Hematopoietic multipotent progenitor cell treated with erythropoietin and hydrocortisone succinate and interleukin-3 and kit ligand, for 17 days (in vitro differentiated cells): ENCODE data around the gene GLIS1.

Experiments
- DNase-seq: peaks from one replicate; pipeline ENCODE4 v3.0.0-alpha.2; 2015; ENCODE audit warnings: low spot score

The GLIS1 gene

DNA sequence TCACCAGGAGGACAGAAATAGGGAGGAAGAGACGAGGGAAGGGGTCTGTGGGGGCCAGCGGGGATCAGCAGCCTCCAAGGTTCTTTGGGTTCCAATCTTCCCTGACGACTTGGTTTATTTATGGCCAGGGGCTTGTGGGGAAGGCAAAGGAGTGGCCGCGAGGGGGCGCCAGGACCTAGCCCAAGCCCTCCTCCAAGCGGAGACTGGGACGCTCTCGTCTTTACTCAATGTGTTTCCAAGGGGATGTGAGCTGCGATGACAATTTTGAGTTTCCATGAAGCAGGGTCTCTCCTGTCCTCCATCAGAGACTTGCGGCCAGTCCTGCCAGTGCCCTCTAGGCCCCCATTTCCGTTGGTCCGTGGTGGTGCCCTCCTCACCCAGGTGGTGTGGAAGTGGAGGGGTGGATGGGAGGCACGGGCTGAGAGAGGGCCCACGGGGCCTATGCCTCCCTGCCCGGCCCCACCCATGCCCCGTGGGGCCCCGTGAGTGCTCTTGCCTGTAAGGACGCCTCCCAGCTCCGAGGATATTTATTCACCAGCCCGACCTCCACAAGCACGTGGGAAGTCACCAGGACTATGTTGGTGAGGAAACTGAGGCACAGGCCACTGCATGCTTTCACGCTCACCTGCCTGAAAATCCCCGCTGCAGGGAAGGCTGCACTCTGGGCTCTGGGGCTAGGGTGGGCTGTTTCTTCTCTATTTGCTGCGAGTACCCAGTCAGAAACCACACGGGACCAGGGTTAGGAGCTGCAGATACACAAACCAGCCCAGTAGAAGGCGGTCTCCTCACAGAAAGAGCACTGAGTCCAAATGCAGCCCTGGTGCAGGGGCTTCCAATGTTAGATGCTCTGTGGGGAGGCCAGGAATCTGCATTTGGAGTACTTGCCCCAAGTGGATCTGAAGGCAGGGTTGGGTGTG is 253.2 kb downstream of the GLIS1 start:
- DNase-seq, result peak; percentile 19

- no peak for DNase-seq
Measured at GRCh38 chr1:53484705-53485477, 254.1 kb downstream of the GLIS1 start.

- DNase-seq, result no peak
Measured at GRCh38 chr1:53483656-53484055, 255.3 kb downstream of the GLIS1 start.

DNA sequence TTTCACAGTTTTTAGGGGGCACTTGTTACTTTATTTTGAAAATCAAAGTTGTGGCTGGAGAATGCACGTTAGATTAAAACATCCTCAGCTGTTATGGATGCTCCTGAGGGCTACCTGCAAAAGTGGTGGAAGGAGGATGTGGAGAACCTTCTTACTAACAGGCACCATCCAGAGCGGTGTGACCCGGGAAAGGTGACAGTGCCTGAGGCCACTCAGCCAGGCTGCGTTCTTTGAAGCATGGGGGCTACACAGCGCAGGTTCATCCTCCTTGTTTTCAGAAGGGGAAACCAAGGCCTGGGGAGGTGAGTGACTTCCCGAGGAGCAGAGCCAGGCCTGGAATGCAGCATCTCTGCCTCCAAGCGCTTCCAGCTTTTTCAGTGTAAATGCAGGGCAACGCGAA is 255.8 kb downstream of the GLIS1 start:
- DNase-seq, result no peak

DNA sequence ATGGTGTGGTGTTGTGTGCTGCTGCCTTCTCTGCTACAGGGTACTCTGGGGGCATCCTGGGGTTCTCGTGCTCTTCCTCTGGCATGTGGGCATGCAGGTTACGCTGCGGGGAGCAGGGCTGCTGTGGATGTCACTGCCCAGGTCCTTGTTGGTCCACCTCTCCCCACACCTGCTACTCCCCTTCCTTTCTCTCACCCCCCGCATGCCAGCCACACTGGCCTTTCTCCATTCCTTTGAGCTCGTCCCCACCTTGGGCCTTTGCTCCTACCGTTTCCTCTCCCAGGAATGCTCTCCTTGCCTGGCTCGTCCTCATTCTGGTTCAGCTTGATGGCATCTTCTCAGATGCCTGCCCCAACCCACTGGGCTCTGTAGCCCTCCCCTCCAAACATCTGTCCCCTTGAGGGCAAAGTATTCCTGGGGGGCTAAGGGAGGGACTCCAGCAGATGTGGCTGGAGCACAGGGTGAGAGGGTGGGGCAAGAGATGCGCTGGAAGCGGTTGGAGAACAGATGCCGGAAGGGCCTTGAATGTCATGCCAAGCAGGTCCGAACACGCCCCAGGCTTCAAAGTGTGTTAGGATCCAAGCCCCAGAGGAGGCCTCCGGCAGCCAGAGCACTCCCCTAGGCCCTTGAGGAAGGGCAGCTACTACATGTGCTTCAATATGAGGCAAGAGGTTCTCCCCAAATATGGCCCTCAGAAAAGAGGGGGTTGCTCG is 256.4 kb downstream of the GLIS1 start:
- DNase-seq, result no peak

- no peak for DNase-seq
Measured at GRCh38 chr1:53481456-53481855, 257.5 kb downstream of the GLIS1 start.

- no peak for DNase-seq
Measured at GRCh38 chr1:53480678-53481077, 258.3 kb downstream of the GLIS1 start.

DNA sequence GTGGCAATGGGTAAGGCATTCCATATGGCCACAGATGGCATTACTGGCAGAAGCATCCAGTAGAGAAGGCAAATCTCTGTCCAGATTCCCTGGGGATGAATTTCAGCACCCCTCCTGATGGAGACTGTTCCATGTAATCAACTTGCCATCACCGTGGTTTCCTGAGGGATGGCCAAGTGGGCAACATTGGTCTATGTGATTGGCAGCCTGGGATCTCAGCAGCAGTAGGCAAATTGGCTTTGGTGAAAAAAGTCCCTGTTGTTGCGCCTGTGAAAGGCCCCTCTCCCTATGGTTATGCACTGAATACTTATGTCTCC is 260.5 kb downstream of the GLIS1 start:
- DNase-seq, result no peak

DNA sequence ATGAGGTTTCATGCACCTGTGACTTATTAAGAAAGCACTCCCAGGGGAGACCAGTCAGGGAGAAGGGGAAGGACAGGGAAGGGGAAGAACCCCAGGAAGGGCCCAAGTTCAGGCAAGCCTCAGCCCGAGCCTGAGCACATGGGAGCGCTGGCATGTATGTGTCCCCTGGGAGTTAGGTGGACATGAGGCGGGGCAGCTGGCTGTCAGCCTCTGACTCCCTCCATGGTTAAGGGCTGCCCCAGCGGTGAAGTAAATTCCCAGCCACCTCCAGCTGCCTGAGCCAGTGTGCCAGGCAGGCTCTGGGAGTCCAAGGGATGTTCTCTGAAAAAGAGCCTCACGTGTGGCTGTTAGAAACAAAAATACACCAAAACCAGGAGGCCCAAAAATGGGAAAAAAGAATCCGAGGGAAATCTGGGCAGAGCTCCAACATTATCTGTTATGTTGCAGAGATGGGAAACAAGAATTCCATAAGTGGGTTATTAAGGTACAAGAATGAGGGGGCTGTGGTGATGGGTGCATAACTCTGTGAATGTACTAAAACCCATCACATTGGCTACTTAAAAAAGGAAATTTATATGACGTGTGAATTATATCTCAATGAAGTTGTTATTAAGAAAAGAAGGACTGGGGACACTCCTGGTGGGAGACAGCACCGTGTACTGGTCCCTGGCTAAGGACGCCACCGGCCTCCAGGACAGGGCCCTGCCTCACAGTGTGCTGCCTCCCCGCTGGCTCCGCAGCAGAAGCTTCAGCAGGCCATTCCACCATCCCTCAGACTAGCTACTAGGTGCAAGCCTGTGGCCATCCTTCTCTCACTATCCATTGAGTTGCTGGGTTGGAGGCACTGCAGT is 261.1 kb downstream of the GLIS1 start:
- DNase-seq, result no peak

- DNase-seq, result no peak
Measured at GRCh38 chr1:53476579-53476978, 262.4 kb downstream of the GLIS1 start.

DNA sequence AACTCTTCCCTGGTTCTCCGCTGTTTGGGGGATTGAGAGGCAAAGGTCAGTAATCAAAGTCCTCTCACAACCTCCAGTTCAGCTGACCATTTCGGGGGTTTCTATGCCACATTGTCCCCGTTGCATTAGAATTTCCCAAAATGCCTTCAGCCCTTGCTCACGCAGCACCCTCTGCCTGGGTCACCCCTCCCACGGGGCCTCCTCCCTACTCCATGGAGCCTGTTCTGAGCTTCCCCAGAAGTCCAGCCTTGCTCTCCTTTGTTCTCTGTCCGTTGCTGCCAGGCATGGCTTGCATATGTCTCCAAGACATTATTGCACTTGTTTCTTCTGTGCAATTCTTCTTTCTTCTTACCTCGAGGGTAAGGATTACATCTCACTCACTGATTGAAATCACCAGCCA is 263.3 kb downstream of the GLIS1 start:
- no peak for DNase-seq

GRCh38 chr1:53473463-53473862 is 265.5 kb downstream of the GLIS1 start:
- DNase-seq, result no peak

GRCh38 chr1:53471000-53471399 is 268.0 kb downstream of the GLIS1 start:
- no peak for DNase-seq

DNA sequence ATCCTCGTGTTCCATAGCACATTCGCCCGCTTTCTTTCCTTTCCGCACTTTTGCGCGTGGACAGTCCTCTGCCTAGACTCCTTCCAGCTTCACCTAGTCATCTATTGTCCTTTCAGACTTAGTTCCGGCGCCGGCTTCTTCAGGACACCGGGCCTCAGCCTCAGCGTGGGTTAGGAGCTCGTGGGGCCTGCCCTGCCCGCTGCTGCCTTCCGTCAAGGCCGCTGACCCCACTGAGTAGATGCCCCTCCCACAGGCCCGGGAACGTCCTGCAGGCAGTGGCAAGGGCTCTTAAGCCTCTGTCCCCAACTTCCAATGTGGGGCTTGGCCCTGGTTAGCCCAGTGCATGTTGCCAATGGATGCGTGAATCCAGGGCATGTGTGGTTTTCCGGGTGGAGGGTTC is 268.4 kb downstream of the GLIS1 start:
- DNase-seq, result no peak

DNA sequence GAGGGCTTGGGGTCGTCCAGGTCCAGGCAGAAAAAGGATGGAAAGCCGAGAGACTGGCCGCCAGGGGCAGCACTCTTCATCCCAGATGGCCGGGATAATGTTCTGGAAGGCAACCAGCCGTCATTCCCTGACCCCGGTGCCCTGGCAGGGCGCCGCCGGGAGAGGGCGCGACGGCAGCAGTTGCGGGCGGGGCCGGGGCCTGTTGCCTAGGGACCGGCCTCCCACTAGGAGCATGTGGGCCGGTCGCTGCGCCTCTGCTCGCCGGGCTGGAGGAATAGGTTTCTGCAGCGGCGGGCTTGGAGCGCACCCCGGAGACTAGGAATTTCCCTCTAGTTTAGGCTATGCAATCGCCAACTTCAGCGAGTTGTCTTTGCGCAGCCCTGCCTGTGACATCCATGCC is 268.8 kb downstream of the GLIS1 start:
- DNase-seq, result no peak

DNA sequence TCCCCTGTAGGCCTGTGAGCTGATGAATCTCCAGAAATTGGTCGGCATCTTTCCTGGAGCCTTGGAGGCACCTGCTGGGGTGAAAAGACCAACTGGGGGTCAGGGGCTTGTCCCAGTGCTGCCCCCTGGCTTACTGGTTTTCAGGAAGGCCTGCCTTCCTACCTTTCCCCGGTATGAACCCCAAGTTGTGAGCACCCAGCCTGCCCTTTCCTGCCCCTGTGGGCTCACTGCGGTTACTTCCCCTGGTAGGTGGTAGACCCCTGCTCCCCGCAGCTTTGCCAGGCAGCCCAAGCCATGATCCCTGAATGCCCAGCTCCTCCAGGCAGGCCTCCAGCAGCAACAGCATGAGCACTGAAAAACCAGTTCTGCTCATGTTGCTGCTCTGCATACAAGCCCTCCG is 269.6 kb downstream of the GLIS1 start:
- DNase-seq, result no peak

DNA sequence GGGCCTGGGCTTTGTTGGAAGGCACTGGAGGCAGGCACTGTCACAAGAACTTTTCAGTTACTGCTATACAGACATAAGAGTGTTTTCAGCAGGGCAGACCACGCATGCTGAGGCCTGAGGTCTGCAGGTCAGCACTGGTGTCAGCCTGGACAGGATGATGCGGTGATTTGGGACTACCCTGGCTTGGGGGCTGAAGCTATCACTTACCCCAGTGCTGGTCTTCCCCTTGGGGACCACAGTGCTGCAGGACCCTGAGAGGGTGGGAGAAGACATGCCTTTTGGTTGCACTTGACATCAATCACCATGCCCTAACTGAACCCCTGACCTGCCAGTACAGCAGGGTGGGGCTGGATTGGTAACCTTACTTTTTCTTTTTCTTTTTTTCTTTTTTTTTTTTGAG is 270.6 kb downstream of the GLIS1 start:
- DNase-seq, result no peak

- no peak for DNase-seq
Measured at GRCh38 chr1:53467391-53467790, 271.6 kb downstream of the GLIS1 start.

DNA sequence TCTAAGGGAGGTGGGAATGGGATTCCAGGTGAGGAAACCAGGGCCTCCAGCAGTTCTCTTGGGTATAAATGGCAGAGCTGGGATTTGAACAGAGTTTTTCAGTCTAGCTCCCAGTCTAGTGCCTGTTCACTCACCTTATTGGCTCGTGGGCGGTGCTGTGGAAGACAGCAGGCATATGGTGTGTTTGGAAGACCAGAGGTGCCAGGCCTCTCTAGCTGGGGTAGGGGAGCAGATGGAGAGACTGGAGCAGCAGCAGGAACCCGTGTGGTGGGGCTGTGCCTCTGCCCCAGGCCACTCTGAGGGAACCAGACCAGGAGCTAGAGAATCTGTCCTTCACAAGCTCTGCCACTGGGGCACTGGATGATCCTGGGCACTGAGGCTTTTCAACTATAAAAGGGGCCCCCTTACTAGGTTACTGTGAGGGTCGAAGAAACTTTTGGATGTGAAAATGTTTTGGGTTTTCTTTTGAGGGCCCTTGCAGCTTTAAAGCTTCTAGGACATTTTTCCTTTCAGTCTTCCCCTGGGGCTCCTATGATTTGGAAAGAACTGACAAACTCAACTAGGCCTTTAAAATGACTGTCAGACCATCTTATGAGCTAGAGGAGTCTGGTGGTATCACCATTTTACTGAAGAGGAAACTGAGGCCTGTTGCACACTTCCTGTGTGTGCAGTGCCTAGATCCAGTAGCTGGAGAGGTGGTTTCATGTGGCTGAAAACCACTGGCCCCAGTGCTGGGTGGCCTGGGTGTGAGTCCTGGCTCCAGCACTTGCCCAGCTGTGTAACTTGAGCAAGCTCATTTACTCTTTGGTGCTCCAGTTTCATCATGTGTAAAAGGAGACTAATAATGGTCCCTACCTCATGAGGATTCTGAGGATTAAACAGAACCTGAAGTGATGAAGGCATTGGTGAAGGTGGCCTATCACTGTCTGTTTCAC is 273.7 kb downstream of the GLIS1 start:
- DNase-seq, result no peak

DNA sequence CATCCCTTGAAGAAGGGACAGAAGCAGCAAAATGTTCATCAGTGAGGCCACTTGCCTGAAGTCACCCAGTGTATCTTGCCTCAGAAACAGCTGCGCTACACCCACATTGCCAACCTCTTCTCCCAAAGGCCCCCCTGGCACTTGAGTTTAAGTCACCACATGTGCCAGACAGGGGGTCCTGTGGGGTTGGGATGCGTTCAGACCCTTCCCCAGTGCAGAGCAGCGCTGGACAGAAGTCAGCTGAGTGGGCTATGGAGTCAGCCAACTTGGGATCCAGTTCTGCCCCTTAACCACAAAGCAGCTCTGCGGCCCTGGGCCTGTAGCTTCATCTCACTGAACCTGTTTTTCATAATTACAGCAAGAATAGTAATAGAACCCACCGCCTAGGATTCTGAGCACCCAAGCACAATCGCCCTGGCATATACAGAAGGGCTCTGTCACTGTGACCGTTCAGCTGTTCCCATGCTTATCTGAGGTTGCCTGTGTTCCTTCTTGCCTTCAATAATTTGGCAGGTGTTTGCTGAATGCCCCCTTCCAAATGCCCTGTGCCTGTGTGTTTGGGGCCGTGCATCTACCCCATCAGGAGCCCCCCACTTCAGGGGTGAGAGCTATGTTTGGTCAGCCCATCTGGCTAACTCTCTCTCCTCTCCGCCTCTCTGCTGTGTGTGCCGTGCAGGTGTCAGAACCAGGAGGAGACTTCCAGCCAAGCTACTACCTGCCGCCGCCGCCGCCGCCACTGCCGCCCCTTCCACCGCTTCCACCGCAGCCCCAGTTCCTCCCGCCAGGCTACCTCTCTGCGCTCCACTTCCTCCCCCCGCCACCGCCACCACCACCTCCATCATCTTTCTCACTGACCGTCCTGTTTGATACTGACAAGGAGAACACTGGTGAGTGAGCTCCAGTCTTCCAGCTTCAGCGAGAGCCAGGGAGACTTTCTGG is 274.7 kb downstream of the GLIS1 start:
- no peak for DNase-seq
